Endothelial cell of umbilical vein (primary cell): ENCODE data around the gene PPP1CA. TPM values are rescaled to one million over a fixed set of nuclear protein-coding genes. Genes with fewer than 3 reads are reported as not detected.

Source experiments
- BruUV-seq: library from RNA; stranded (reverse); fragments of 400-500 nt; replicated peaks from 2 replicates; lab custom pipeline; 2021; lab: Mats Ljungman, UMichigan
- CTCF ChIA-PET: fragments of 300-600, 350-600 bp; sonication (Branson Sonifier 250); formaldehyde crosslinking; loops from one replicate; lab custom pipeline; 2021; ENCODE audit warnings: antibody characterized with exemption, inconsistent platforms; lab: Charles Lee
- POLR2A ChIA-PET: fragments of 300-600, 350-600 bp; sonication (Branson Sonifier 250); formaldehyde crosslinking; loops from one replicate; lab custom pipeline; 2021; ENCODE audit warnings: antibody characterized with exemption, inconsistent platforms; lab: Charles Lee
- DNase-seq: peaks from one replicate; pipeline ENCODE4 v3.0.0-alpha.2; 2011; ENCODE audit warnings: low read depth, low spot score
- FAIRE-seq: peaks from 2 replicates; lab custom pipeline; 2011; peaks lifted over from hg19 to GRCh38; lab: Jason Lieb, UNC
- H2AFZ ChIP-seq: 2 replicates; pipeline ENCODE4 v1.6.0; 2012; ENCODE audit warnings: low read depth, low read length, control low read depth, inconsistent platforms
- H3K27ac ChIP-seq: 2 replicates; pipeline ENCODE4 v1.5.1; 2011; ENCODE audit warnings: low read depth, mild to moderate bottlenecking, control low read depth, low read length, moderate library complexity; ENCODE audit not compliant: insufficient read depth
- H3K27me3 ChIP-seq, 2 experiments: 2 replicates each; pipeline versions ENCODE4 v1.6.0 to v1.6.1; 2011; ENCODE audit warnings: low read length in 2 of 2, mixed read lengths in 1 of 2; ENCODE audit not compliant: control insufficient read depth in 2 of 2, insufficient read depth in 2 of 2
- H3K36me3 ChIP-seq, 2 experiments: 2 replicates in 1 of 2; 3 replicates in 1 of 2; pipeline ENCODE4 v1.5.1; 2011; ENCODE audit warnings: low read length in 2 of 2, mild to moderate bottlenecking in 1 of 2, moderate library complexity in 1 of 2; ENCODE audit not compliant: control insufficient read depth in 2 of 2, insufficient read depth in 2 of 2; ENCODE audit errors: extremely low read depth in 1 of 2
- H3K4me1 ChIP-seq: 3 replicates; pipeline ENCODE4 v1.5.1; 2011; ENCODE audit warnings: mild to moderate bottlenecking, low read length; ENCODE audit not compliant: control insufficient read depth, insufficient read depth; ENCODE audit errors: extremely low read depth
- H3K4me2 ChIP-seq: 2 replicates; pipeline ENCODE4 v1.6.1; 2011; ENCODE audit warnings: low read length, control low read depth, mixed read lengths; ENCODE audit not compliant: insufficient read depth
- H3K4me3 ChIP-seq, 3 experiments: fragments of 200-600 bp in 1 of 3; sonication (generic), shearing (Covaris generic) in 1 of 3; replicated peaks in 1 of 3; 2 replicates each; pipeline ENCODE4 v1.5.1; 2011 to 2016; ENCODE audit warnings: control low read depth in 3 of 3, low read length in 3 of 3, mild to moderate bottlenecking in 2 of 3, inconsistent platforms in 1 of 3, low read depth in 1 of 3, moderate library complexity in 1 of 3; ENCODE audit not compliant: insufficient read depth in 1 of 3
- H3K79me2 ChIP-seq: 2 replicates; pipeline ENCODE4 v1.6.0; 2012; ENCODE audit warnings: low read length, inconsistent platforms; ENCODE audit not compliant: control insufficient read depth, insufficient read depth
- H3K9ac ChIP-seq: replicated peaks from 2 replicates; pipeline ENCODE3; 2011; ENCODE audit warnings: low read length, control low read depth; ENCODE audit not compliant: insufficient read depth; ENCODE audit errors: extremely low read depth
- H3K9me1 ChIP-seq: replicated peaks from 3 replicates; pipeline ENCODE4 v1.6.0; 2011; ENCODE audit warnings: mild to moderate bottlenecking, low read length; ENCODE audit not compliant: control insufficient read depth, insufficient read depth; ENCODE audit errors: extremely low read depth
- H3K9me3 ChIP-seq: replicated peaks from 2 replicates; pipeline ENCODE4 v1.5.1; 2012; ENCODE audit warnings: low read length, inconsistent platforms; ENCODE audit not compliant: control insufficient read depth, insufficient read depth
- H4K20me1 ChIP-seq: replicated peaks from 2 replicates; pipeline ENCODE3; 2011; ENCODE audit warnings: mild to moderate bottlenecking, low read length; ENCODE audit not compliant: control insufficient read depth, insufficient read depth; ENCODE audit errors: extremely low read depth
- CTCF ChIP-seq, 2 donors: IDR thresholded peaks; 1 replicate in 1 of 2; 2 replicates in 1 of 2; pipeline ENCODE4 v1.5.1; 2011; ENCODE audit warnings: low read length in 2 of 2, mild to moderate bottlenecking in 2 of 2, moderate library complexity in 2 of 2, control low read depth in 1 of 2, inconsistent platforms in 1 of 2, low read depth in 1 of 2; ENCODE audit not compliant: insufficient read depth in 1 of 2; ENCODE audit errors: extremely low read depth in 1 of 2
- EZH2 ChIP-seq: IDR thresholded peaks from 2 replicates; pipeline ENCODE4 v1.6.1; 2012; ENCODE audit warnings: borderline replicate concordance, low read depth, mild to moderate bottlenecking, moderate library complexity, low read length, inconsistent platforms; ENCODE audit not compliant: severe bottlenecking
- FOS ChIP-seq: IDR thresholded peaks from 2 replicates; pipeline ENCODE4 v1.6.1; 2011; ENCODE audit warnings: mild to moderate bottlenecking, low read length, moderate library complexity, borderline replicate concordance; ENCODE audit not compliant: insufficient read depth
- GATA2 ChIP-seq: IDR thresholded peaks from 2 replicates; pipeline ENCODE4 v1.7.0; 2011; ENCODE audit warnings: low read depth, mild to moderate bottlenecking, moderate library complexity, mixed read lengths, low read length; ENCODE audit not compliant: insufficient read length, insufficient read depth
- JUN ChIP-seq: IDR thresholded peaks from 2 replicates; pipeline ENCODE4 v1.6.1; 2011; ENCODE audit warnings: borderline replicate concordance, low read depth; ENCODE audit not compliant: insufficient read length, insufficient read depth
- MAX ChIP-seq: IDR thresholded peaks from 2 replicates; pipeline ENCODE4 v1.6.1; 2011; ENCODE audit not compliant: insufficient read depth, insufficient read length
- MYC ChIP-seq: IDR thresholded peaks from one replicate; pipeline ENCODE4 v1.6.1; 2011; ENCODE audit warnings: mild to moderate bottlenecking, low read depth, low read length
- POLR2A ChIP-seq: IDR thresholded peaks from 2 replicates; pipeline ENCODE4 v1.6.1; 2012; ENCODE audit warnings: low read depth, mild to moderate bottlenecking, control low read depth, low read length
- POLR2AphosphoS5 ChIP-seq: IDR thresholded peaks from 2 replicates; pipeline ENCODE4 v1.6.1; 2012; ENCODE audit warnings: low read depth, mild to moderate bottlenecking, control low read depth, low read length, moderate library complexity; ENCODE audit not compliant: insufficient read depth
- dilution Hi-C: fragments of 300-500 bp; cut with MboI; formaldehyde crosslinking; loops from one replicate; pipeline ENCODE4 v1.15.0; 2019; ENCODE audit warnings: low sequenced_read_pairs; ENCODE audit not compliant: extremely low pct_ligation_motif_present
- intact Hi-C: fragments of 100-400 bp; cut with micrococcal nuclease; formaldehyde crosslinking; loops from one replicate; pipeline ENCODE4 v1.10.0; 2022
- polyA plus RNA-seq, 4 experiments: library from polyadenylated mRNA; depleted of rRNA in 3 of 4; stranded (reverse) in 3 of 4; unstranded in 1 of 4; fragments of >200 nt; gene quantifications; 2 replicates each; pipeline versions ENCODE4 v1.2.1 to v1.2.3, GENCODE V29; 2011 to 2012; ENCODE audit warnings: missing spikeins in 1 of 4
- total RNA-seq: library from RNA; stranded (reverse); gene quantifications from 2 replicates; pipeline ENCODE4 v1.2.3, GENCODE V29; 2021

PPP1CA gene
- total and polyA plus RNA-seq, 2 donors (not counting 3 experiments of a cell fraction or from before 2014, with no cell fraction given), result 192 to 419 TPM

DNA sequence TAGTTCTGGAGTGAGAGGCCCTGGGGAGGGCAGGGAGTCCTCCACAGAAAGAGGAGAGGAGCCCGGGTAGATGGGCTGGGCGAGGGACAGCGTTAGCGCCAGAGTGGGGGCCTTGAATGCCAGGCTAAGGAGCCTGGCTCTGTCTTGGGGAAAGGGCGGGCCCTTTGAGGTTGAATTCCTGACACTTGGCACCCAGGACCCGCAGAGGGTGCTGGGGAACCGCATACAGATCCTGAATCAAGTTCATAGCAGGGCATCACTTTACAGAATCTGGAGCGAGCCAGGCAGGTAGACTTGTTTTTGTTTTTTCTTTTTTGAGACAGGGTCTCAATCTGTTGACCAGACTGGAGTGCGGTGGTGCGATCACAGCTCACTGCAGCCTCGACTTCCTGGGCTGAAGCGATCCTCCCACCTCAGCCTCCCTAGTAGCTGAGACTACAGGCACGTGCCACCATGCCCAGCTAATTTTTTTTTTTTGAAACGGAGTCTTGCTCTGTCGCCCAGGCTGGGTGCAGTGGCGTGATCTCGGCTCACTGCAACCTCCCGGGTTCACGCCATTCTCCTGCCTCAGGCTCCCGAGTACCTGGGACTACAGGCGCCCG lies 19.9 kb upstream of the PPP1CA start:
- Histone ChIP-seq H3K4me3 (no peak overlapping the region), H2AFZ (peak overlapping the region; percentile 69)

More for the DNA sequence above, 19.9 kb upstream of the PPP1CA start:
- Histone ChIP-seq H3K79me2 (no peaks in the 10 kb centered on the region), H4K20me1 (no peaks in the 10 kb centered on the region), H3K27me3 (no peaks in the 10 kb centered on the region), H3K9me3 (no peaks in the 10 kb centered on the region), H3K27ac (no peak overlapping the region), H3K4me1 (peaks cover 4% of the 10 kb centered on the region), H3K9me1 (no peaks in the 10 kb centered on the region), H3K4me2 (no peak overlapping the region), H3K36me3 (no peaks in the 10 kb centered on the region), H3K9ac (no peak overlapping the region)
- POLR2A ChIA-PET, result interaction anchor here (1.0 kb wide), 1 partner anchor 20 kb away, joined by 8 read pairs; the partner anchor contains the start of gene PPP1CA
- dilution Hi-C loops (no loop called here), intact Hi-C loops (loop anchor here (1.0 to 2.0 kb wide), 2 partner anchors 19 to 43 kb away; no protein-coding TSS in a partner anchor)
- DNase-seq (no peak), FAIRE-seq (no peak)
- CTCF ChIA-PET, result interaction anchor here (0.9 to 2.7 kb wide), 4 partner anchors 14 to 30 kb away, joined by 3 to 19 read pairs (median 4); partner anchors contain the start of genes PPP1CA and TBC1D10C
- no TSS peak for BruUV-seq
- TF ChIP-seq JUN (no peak), FOS (no peak), MYC (no peak), CTCF (IDR thresholded peaks at IDR 0.05; ENCODE audit: extremely low read depth in 1 of 2, insufficient read depth in 1 of 2, low read depth in 1 of 2, low read length in 2 of 2) (no peak), GATA2 (no peak), MAX (no peak), EZH2 (no peak), POLR2AphosphoS5 (no peak), POLR2A (no peak)
